Femur (tissue), 1 donor: ENCODE measurements around the gene IFIT1B.
"Not testable (repeated sequence)": the region's sequence is repeated elsewhere in the genome, so short reads cannot be mapped to it uniquely, and the experiment has no call there.

Experiments used
- DNase-seq: peaks from one replicate; pipeline ENCODE4 v3.0.0-alpha.2; 2017

IFIT1B gene

DNA sequence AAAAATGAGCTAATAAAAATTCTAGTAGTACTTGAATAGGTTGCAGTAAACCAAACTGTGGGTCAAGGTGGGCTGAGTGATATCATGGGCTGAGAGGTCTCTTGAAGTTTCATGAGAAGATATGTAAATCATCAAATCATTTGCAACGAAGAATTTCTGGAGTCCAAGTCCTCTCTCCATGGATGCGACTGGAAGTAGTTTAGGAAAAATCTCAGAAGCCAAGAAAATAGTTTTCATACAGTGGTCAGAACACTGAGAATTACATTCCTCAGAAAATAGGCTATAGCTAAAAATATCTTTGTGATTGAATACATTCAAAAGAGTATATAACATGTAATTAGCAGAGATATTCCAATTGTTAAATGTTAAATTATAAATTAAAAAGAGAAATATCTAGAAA, 10.9 kb downstream of the IFIT1B start:
- DNase-seq, result no peak

DNA sequence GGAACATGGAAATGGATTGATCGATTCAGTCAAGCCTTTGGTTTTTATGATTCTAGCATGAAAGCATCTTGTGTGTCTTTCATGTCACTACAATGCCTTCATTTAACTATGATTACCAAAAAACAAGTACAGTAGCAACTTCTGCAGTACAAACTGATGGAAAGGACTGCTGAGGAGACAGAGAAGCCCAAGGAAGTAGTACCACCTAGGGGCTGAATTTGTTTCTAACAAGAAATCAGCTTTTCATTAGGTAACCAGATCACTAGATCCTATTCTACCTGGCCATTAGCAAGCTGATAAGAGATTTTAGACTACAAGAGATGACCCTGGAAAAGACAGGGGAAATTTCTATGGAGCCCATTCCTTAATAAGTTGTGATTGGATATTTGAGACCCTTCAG, 11.4 kb downstream of the IFIT1B start:
- no peak for DNase-seq

DNA sequence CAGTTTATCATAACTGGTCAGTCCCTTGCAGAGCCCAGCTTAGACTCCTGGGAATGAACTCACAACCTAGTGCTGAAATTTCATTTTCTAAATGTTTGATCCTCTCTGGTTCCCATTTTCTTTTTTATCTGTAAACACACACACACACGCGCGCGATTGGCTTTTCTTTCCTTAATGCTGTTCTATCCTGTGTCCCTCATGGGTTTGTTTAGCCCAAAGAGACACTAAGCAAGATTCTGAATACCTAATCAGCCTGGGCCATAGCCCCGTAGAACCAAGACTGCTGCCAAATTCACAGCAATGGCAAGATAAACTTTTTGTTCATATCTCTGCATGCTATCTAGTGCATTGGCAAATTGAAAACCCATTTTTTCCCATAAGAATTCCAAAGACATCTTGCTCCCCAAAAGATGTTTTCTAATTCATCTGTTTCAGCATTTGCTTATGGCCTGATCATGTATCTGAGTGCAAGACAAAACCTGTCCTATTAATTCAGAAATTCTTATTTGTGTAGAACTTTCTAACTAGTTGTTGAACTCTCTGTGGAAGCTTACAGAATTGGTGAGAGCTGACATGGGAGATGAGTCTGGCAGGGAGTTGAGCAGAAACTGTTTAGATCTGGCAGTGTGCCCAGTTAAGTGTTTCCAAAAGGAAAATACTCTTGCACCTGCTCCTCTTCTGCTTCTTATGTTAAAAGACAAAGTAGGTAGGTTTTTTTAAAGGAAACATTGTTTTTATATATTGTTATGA, 12.8 kb downstream of the IFIT1B start:
- DNase-seq, result no peak

DNA sequence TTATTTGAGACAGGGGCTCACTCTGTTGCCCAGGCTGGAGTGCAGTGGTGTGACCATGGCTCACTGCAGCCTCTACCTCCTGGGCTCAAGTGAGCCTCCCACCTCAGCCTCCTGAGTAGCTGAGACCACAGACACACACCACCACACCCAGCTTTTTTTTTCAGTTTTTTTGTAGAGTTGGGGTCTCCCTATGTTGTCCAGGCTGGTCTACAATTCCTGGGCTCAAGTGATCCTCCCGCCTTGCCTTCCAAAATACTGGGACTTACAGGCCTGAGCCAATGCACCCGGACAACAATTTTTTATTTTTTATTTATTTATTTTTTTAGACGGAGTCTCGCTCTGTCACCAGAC, 13.3 kb downstream of the IFIT1B start:
- DNase-seq, result not testable (repeated sequence)

DNA sequence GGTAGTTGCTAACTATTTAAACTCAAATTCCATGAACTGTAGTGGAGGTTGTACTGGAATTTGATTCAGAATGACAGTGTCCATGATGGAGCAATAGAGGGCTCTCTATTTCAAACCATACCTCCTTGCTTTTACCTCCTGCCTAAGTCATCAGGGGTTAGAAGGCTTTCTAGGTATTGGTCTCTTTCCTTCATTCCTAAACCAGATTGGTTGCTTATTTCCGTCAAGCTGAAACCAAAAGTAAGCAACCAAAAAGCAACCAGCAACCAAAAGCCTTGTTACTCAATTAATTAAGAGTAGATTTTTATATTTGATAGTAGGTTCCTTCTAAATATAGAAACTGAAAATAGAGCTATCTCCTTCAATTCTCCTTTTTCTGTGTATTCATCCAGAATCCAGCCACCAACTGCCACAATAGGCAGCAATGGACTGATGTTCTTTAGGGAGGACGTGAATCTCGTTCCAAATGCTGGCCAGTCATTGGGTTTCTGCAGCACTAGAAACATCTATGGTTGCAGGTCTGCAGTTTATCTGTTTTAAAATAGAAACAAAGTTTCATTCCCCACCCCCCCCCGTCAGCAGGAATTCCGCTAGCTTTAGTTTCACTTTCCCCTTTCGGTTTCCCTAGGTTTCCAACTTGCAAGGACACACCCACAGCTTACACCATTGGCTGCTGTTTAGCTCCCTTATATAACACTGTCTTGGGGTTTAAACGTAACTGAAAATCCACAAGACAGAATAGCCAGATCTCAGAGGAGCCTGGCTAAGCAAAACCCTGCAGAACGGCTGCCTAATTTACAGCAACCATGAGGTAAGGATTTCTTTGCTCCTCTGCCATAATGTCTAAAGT, 14.3 kb downstream of the IFIT1B start, which contains the start of gene IFIT1:
Gene IFIT1, plus strand, starts transcription at position 717 of the 850 bp plus-strand sequence. Its CDS starts 90 bp downstream, at position 807.
- DNase-seq, result peak; percentile 82

DNA sequence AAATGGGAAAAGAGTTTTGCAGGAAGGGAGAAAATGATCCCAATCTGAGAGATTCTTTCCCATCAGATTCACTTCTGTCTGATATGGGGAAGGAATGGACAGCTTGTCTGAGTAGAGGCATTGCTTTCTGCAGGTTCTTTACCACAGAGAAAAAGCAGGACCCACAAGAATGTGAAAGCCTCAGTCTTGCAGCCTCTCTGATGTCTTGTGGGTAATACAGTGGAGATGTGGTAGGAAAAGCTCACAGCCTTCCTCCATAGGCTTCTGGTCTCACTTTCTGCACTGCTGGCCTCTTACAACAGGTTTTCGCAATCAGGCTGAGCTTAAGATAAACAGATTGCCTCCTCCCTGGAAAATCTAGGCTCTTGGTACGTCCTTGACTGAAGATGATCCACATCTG, 15.1 kb downstream of the IFIT1B start:
- peak; percentile 31 for DNase-seq

DNA sequence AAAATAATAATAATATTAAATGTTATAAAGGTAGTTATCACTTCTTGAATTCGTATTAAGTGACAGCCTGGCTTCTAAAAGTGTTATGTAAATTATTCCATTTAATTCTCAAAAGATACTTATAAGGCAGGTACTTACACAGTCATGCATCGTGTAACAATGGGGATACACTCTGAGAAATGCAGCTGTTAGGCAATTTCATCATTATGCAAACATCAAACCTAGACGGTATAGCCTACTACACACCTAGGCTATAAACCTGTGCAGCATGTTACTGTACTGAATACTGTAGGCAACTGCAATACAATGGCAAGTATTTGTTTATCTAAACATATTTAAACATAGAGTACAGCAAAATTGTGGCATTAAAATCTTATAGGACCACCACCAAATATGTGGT, 16.0 kb downstream of the IFIT1B start:
- no peak for DNase-seq

DNA sequence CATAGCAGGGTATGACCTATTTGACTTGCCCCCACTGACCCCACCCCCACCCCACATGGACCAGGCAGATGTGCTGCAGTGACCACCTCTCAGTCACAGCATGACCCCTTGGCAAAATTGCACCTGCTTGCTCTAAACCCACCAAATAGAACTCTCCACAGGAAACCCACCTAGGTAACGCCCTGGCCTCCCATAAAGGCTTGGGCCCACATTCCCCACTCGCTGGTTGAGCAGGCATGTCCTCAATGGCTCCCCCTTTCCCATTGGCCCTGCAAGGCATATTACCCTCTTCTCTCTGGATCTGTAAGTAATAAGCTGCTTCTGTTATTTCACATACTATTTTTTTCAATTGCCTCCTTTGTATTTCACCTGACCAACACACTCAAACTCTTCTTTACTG, 17.3 kb downstream of the IFIT1B start:
- DNase-seq, result no peak

DNA sequence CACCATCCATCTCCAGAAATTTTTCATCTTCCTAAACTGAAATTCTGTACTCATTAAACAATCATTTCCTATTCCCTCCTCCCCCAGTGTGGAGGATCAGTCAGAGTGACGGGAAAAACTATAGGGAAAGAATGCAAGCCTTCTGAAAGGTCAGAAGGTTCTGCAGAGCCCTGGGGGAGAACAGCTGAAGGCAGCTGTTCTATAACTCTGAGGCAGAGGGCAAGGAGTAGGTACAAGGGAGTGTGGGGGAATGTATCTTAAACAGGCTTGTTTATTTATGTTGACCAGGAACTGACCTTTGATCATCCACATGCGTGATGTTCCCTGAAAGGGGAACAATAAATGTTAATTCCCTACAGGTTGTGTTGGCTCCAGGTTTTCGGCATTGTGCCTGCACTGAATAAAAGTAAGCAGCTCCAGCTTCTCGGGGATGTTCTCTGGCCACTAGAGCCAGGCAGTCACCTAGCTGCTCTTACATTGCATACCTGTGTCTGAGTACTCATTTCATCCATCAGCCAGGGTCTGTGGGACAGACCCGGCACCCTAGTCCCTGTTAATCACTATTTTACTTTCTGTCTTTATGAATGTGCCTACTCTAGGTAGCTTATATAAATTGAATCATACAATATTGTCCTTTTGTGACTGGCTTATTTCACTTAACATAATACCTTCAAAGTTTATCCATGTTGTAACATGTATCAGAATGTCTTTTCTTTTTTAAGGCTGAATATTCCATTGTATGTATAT, 20.3 kb downstream of the IFIT1B start:
- no peak for DNase-seq

DNA sequence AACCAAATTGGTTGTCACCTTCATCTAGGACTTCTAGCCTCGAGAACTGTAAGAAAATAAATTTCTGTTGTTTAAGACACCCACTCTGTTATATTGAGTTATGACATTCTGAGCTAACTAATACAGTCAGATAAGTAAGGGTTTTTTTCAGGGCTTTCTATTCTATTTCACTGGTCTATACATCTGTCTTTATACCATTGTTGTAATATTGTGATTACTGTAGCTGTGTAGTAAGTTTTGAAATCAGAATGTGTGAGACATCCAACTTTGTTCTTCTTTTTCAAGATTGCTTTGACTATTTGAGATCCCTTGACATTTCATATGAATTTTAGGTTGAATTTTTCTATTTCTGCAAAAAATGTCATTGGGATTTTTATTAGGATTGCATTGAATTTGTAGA, 22.1 kb downstream of the IFIT1B start:
- no peak for DNase-seq

DNA sequence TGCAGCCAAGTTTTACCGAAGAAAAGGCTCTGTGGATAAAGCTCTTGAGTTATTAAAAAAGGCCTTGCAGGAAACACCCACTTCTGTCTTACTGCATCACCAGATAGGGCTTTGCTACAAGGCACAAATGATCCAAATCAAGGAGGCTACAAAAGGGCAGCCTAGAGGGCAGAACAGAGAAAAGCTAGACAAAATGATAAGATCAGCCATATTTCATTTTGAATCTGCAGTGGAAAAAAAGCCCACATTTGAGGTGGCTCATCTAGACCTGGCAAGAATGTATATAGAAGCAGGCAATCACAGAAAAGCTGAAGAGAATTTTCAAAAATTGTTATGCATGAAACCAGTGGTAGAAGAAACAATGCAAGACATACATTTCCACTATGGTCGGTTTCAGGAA, 25.2 kb downstream of the IFIT1B start:
- DNase-seq, result no peak

DNA sequence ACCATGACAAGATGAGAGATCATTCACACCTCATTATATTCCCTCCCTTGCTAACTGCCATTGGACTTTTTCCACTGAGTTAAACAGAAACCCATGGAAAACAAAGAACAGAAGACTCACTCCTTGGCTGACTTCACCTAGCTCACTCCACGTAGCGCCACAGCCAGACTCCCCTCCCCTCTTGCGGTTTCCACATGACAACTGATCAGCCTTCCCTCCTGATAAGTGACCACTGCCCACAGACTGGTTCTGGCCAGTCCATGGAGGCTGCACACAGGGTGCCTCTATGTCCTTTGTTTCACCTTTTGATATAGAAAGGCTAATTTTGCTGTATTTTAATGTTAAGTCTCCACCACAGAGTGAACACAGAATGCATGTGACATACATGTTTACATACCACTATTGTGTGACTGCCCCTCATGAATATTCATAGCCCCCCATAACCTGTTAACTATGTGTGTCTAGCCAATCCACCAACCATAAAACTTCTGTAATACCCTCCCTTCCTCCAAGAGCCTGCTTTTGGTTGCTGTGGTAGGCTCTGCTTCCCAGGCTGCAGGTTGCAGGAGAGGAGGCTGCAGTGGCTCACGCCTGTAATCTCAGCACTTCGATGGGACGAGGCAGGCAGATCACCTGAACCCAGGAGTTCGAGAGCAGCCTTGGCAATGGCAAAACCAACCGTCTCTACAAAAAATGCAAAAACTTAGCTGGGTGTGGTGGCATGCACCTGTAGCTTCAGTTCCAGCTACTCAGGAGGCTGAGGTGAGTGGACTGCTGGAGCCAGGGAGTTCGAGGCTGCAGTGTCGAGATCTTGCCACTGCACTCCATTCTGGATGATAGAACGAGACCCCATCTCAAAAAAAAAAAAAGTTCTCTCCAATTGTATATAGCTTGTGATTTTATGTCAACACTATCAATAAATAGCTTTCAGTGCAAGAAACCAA, 26.5 kb downstream of the IFIT1B start:
- DNase-seq, result no peak

DNA sequence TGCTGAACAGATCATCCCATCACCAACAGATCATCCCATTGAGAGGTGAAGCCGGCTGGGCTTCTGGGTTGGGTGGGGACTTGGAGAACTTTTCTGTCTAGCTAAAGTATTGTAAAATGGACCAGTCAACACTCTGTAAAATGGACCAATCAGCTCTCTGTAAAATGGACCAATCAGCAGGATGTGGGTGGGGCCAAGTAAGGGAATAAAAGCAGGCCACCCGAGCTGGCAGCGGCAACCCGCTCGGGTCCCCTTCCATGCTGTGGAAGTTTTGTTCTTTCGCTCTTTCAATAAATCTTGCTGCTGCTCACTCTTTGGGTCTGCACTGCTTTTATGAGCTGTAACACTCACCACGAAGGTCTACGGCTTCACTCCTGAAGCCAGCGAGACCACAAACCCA, 28.3 kb downstream of the IFIT1B start:
- DNase-seq, result not testable (repeated sequence)

DNA sequence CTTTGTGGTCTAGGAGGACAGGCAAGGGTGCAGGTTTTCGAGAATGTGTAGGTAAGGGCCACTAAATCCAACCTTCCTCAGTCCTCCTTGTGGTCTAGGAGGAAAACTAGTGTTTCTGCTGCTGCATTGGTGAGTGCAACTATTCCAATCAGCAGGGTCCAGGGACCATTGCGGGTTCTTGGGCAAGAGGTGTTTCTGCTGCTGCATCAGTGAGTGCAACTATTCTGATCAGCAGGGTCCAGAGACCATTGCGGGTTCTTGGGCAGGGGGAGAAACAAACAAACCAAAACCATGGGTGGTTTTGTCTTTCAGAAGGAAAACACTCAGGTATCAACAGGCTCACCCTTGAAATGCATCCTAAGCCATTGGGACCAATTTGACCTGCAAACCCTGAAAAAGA, 29.9 kb downstream of the IFIT1B start:
- DNase-seq, result not testable (repeated sequence)

DNA sequence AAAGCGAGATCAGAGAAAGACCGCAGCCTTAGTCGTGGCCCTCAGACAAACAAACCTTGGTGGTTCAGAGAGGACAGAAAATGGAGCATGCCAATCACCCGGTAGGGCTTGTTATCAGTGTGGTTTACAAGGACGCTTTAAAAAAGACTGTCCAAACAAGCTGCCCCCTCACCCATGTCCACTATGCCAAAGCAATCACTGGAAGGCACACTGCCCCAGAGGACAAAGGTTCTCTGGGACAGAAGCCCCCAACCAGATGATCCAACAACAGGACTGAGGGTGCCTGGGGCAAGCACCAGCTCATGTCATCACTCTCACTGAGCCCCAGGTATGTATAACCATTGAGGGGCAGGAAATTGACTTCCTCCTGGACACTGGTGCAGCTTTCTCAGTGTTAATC, 31.4 kb downstream of the IFIT1B start:
- DNase-seq, result not testable (repeated sequence)

DNA sequence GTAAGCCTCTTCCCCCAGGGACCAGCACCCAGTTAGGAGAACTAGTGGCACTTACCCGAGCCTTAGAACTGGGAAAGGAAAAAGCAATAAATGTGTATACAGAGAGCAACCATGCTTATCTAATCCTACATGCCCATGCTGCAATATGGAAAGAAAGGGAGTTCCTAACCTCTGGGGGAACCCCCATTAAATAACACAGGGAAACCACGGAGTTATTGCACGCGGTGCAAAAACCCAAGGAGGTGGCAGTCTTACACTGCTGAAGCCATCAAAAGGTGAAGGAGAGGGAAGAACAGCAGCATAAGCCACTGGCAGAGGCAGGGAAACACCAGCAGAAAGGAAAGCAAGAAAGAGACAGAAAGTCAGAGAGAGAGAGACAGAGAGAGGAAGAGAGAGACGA, 32.7 kb downstream of the IFIT1B start:
- not testable (repeated sequence) for DNase-seq

DNA sequence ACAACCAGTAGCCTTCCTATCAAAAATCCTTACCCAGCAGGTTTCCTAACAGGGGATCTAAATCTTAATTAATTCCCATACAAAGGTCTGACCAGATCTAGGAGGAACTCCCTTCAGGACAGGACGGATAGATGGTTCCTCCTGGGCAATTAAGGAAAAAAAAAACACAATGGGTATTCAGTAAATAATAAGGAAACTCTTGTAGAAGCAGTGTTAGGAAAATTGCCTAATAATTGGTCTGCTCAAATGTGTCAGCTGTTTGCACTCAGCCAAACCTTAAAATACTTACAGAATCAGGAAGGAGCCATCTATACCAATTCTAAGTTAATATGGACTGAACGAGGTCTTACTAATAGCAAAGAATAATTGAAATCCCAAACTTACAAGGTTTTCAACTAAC, 33.3 kb downstream of the IFIT1B start:
- not testable (repeated sequence) for DNase-seq

DNA sequence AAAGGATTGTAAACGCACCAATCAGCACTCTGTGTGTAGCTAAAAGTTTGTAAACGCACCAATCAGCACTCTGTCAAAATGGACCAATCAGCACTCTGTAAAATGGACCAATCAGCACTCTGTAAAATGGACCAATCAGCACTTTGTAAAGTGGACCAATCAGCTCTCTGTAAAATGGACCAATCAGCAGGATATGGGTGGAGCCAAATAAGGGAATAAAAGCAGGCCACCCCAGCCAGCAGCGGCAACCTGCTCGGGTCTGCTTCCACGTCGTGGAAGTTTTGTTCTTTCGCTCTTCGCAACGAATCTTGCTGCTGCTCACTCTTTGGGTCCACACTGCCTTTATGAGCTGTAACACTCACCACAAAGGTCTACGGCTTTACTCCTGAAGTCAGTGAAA, 34.4 kb downstream of the IFIT1B start:
- DNase-seq, result not testable (repeated sequence)

DNA sequence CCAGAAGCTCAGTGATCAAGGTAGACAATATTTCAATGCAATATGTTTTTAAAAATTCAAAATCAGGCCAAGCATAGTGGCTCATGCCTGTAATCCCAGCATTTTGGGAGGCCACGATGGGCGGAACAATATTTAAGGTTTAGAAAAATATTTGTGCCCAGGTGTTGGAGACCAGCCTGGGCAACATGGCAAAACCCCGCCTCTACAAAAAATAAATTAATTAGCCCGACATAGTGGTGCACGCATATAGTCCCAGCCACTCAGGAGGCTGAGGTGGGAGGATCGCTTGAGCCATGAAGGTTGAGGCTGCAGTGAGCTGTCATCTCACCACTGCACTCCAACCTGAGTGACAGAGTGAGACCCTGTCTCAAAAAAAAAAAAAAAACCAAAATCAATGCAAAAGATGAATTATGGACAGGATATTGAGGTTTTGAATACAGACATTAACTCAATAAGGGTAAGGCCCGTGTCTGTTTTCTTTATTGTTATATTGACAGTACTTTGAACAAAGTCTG, 35.6 kb downstream of the IFIT1B start:
- DNase-seq, result no peak

DNA sequence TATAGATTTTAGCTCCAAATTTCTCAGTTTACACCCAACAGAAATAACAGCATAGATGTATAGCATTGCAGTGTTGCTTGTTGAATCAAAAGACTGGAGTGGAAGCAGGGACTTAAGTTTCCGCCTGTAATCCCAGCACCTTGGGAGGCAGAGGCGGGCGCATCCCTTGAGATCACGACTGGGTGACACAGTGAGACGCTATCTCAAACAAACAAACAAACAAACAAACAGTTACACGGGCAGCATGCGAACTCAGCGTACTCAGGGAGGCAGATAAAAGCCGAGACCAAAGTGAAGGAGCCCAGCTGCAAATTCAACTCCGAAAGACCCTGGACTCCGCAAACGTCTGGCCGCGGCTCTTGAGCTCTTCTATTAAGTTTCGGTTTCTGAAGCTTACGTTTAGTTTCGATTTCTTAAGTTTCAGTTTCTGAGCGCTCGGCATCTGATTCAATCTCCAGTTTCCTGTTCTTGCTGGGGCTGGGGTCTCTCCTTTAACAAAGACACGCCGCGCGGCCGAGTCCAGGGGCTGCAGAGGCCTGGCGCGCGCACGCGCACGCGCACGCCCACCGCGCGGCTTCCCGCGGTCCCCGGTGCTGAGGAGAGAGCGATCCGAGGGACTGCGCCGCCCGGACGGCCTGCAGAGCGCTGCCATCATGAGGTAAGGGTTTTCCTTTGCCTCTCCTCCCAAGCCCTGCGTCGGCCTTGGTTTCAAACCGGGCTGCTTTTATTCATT, 36.5 kb downstream of the IFIT1B start, which contains the start of gene IFIT5:
Gene IFIT5, plus strand, starts transcription at position 423 of the 733 bp plus-strand sequence. Its CDS starts 231 bp downstream, at position 654.
- DNase-seq, result peak; percentile 88
